ENCODE data around the gene VPS52. TPM values are rescaled to one million over a fixed set of nuclear protein-coding genes. Genes with fewer than 3 reads are reported as not detected.

VPS52 gene
- total RNA-seq, 1 donor from 2014 or later = 28.7 TPM

- peaks cover 32% of the 10 kb centered on the region for H3F3A ChIP-seq (ENCODE audit: low read depth)
- peaks cover 11% of the 10 kb centered on the region for H3K4me1 ChIP-seq
- Mint-ChIP-seq H3K36me3 (peaks cover 5% of the 10 kb centered on the region), H3K9me3 (no peaks in the 10 kb centered on the region), H3K4me3 (no peak overlapping the region), H3K27me3 (ENCODE audit: insufficient read depth, low read depth) (peaks cover 5% of the 10 kb centered on the region), H3K4me1 (peaks cover 16% of the 10 kb centered on the region), H3K27ac (no peak overlapping the region)
- no peak overlapping the region for H3K4me2 ChIP-seq
- H3K79me2 ChIP-seq (ENCODE audit: low read depth) = peaks cover 6% of the 10 kb centered on the region
- H3K9me3 ChIP-seq (ENCODE audit: low read depth) = no peaks in the 10 kb centered on the region
- H3K9ac ChIP-seq = no peak overlapping the region
- no peak for DNase-seq (ENCODE audit: low spot score)
- H2AFZ ChIP-seq (replicated peaks) = no peak overlapping the region
- H3K27me3 ChIP-seq = no peaks in the 10 kb centered on the region
- no peaks in the 10 kb centered on the region for H3K36me3 ChIP-seq
- no peak overlapping the region for H3K4me3 ChIP-seq
- no peak for TF ChIP-seq EZH2 (IDR thresholded peaks at IDR 0.05)
- peaks cover 33% of the 10 kb centered on the region for H4K20me1 ChIP-seq (ENCODE audit: low read depth)
- no peak overlapping the region for H3K27ac ChIP-seq
Observed at GRCh38 chr6:33280539-33280938, 8.9 kb upstream of the VPS52 start.

GRCh38 chr6:33279971-33280511, 8.4 kb upstream of the VPS52 start:
- TF ChIP-seq CTCF (IDR thresholded peaks at IDR 0.05) = peak; percentile 52
- TF ChIP-seq EZH2 (IDR thresholded peaks at IDR 0.05) = no peak
- Mint-ChIP-seq H3K4me3 (no peak overlapping the region), H3K36me3 (peaks cover 5% of the 10 kb centered on the region), H3K27me3 (ENCODE audit: insufficient read depth, low read depth) (peaks cover 5% of the 10 kb centered on the region), H3K27ac (no peak overlapping the region), H3K4me1 (peaks cover 21% of the 10 kb centered on the region), H3K9me3 (no peaks in the 10 kb centered on the region)
- peaks cover 11% of the 10 kb centered on the region for H3K79me2 ChIP-seq (ENCODE audit: low read depth)
- no peak overlapping the region for H2AFZ ChIP-seq (replicated peaks)
- no peaks in the 10 kb centered on the region for H3K9me3 ChIP-seq (ENCODE audit: low read depth)
- peak; percentile 56 for DNase-seq (ENCODE audit: low spot score)
- no peaks in the 10 kb centered on the region for H3K27me3 ChIP-seq
- no peak overlapping the region for H3K4me2 ChIP-seq
- peaks cover 16% of the 10 kb centered on the region for H3K4me1 ChIP-seq
- H3K4me3 ChIP-seq = no peak overlapping the region
- no peak overlapping the region for H3K9ac ChIP-seq
- H3K27ac ChIP-seq = no peak overlapping the region
- no peaks in the 10 kb centered on the region for H3K36me3 ChIP-seq
- H3F3A ChIP-seq (ENCODE audit: low read depth) = peaks cover 37% of the 10 kb centered on the region
- peaks cover 38% of the 10 kb centered on the region for H4K20me1 ChIP-seq (ENCODE audit: low read depth)

GRCh38 chr6:33279257-33279695, 7.6 kb upstream of the VPS52 start:
- Histone ChIP-seq H3K4me2 (no peak overlapping the region), H3K4me1 (peaks cover 24% of the 10 kb centered on the region), H3K9ac (no peak overlapping the region), H3F3A (ENCODE audit: low read depth) (peaks cover 45% of the 10 kb centered on the region), H4K20me1 (ENCODE audit: low read depth) (peaks cover 46% of the 10 kb centered on the region), H2AFZ (replicated peaks) (no peak overlapping the region), H3K9me3 (ENCODE audit: low read depth) (no peaks in the 10 kb centered on the region), H3K27ac (no peak overlapping the region), H3K4me3 (no peak overlapping the region), H3K27me3 (no peaks in the 10 kb centered on the region), H3K36me3 (no peaks in the 10 kb centered on the region), H3K79me2 (ENCODE audit: low read depth) (peaks cover 18% of the 10 kb centered on the region)
- peaks cover 10% of the 10 kb centered on the region for H3K36me3 Mint-ChIP-seq
- H3K27me3 Mint-ChIP-seq (ENCODE audit: insufficient read depth, low read depth) = peaks cover 5% of the 10 kb centered on the region
- TF ChIP-seq EZH2 (IDR thresholded peaks at IDR 0.05) (no peak), CTCF (IDR thresholded peaks at IDR 0.05) (no peak), EZH2phosphoT487 (IDR thresholded peaks at IDR 0.05) (no peak)
- no peak overlapping the region for H3K4me3 Mint-ChIP-seq
- no peak for DNase-seq (ENCODE audit: low spot score)
- no peaks in the 10 kb centered on the region for H3K9me3 Mint-ChIP-seq
- peaks cover 28% of the 10 kb centered on the region for H3K4me1 Mint-ChIP-seq
- H3K27ac Mint-ChIP-seq = no peak overlapping the region

GRCh38 chr6:33278810-33279209, 7.1 kb upstream of the VPS52 start:
- TF ChIP-seq EZH2 (IDR thresholded peaks at IDR 0.05) (no peak), CTCF (IDR thresholded peaks at IDR 0.05) (no peak), EZH2phosphoT487 (IDR thresholded peaks at IDR 0.05) (no peak)
- peaks cover 12% of the 10 kb centered on the region for H3K36me3 Mint-ChIP-seq
- no peak overlapping the region for H3K27ac Mint-ChIP-seq

More at GRCh38 chr6:33278810-33279209, 7.1 kb upstream of the VPS52 start:
- no peak for DNase-seq (ENCODE audit: low spot score)
- H2AFZ ChIP-seq (replicated peaks) = no peak overlapping the region
- H3K4me3 Mint-ChIP-seq = peak overlapping the region; percentile 46
- H3K36me3 ChIP-seq = no peaks in the 10 kb centered on the region
- no peaks in the 10 kb centered on the region for H3K9me3 ChIP-seq (ENCODE audit: low read depth)
- peaks cover 23% of the 10 kb centered on the region for H3K79me2 ChIP-seq (ENCODE audit: low read depth)
- no peak overlapping the region for H3K4me2 ChIP-seq
- H3F3A ChIP-seq (ENCODE audit: low read depth) = peaks cover 49% of the 10 kb centered on the region
- no peak overlapping the region for H3K27ac ChIP-seq
- H3K9me3 Mint-ChIP-seq = no peaks in the 10 kb centered on the region
- no peaks in the 10 kb centered on the region for H3K27me3 ChIP-seq
- peaks cover 28% of the 10 kb centered on the region for H3K4me1 ChIP-seq
- H3K27me3 Mint-ChIP-seq (ENCODE audit: insufficient read depth, low read depth) = peaks cover 5% of the 10 kb centered on the region
- H4K20me1 ChIP-seq (ENCODE audit: low read depth) = peaks cover 51% of the 10 kb centered on the region
- H3K4me1 Mint-ChIP-seq = peaks cover 30% of the 10 kb centered on the region
- no peak overlapping the region for H3K4me3 ChIP-seq
- no peak overlapping the region for H3K9ac ChIP-seq
